ENCODE measurements around the gene CHFR.

GRCh38 chr12:132887513-132888351 is at the start of gene CHFR:
- TF ChIP-seq CTCF (IDR thresholded peaks at IDR 0.05; ENCODE audit: low read depth, low read length) = no peak
- peak; percentile 31 for TF ChIP-seq POLR2A (IDR thresholded peaks at IDR 0.05; ENCODE audit: extremely low read depth, insufficient read length)
